K562 (cell line): Measurements from ENCODE around the gene CCDC85A. TPM values are rescaled to one million over a fixed set of nuclear protein-coding genes. Genes with fewer than 3 reads are reported as not detected.

Experiments used
- ATAC-seq: fragments of 200-7000 bp; cut with Tn5 transposase; 3 replicates; pipeline ENCODE4 v1.9.1; 2020; ENCODE audit warnings: moderate library complexity
- BruUV-seq: library from RNA; stranded (reverse); fragments of 400-500 nt; replicated peaks from 2 replicates; lab custom pipeline; 2021; lab: Mats Ljungman, UMichigan
- CTCF ChIA-PET: fragments of 300-600 bp; formaldehyde crosslinking; extraction: SDS; loops from one replicate; lab custom pipeline; 2021; ENCODE audit warnings: low intra/inter-chr PET ratio; lab: Yijun Ruan, JAX
- POLR2A ChIA-PET: fragments of 300-600, 350-650 bp; sonication (Branson Sonifier 250); formaldehyde crosslinking; extraction: SDS; loops from one replicate; lab custom pipeline; 2021; ENCODE audit warnings: antibody characterized with exemption, inconsistent platforms; lab: Yijun Ruan, JAX
- DNase-seq, 4 experiments: peaks; one replicate each; pipeline versions ENCODE4 v3.0.0 to v3.0.0-alpha.2; 2011 to 2018; ENCODE audit warnings: low spot score in 3 of 4, mixed read lengths in 3 of 4; ENCODE audit errors: extremely low read depth in 1 of 4
- FAIRE-seq: peaks from 2 replicates; lab custom pipeline; 2011; peaks lifted over from hg19 to GRCh38; lab: Jason Lieb, UNC
- H2AFZ ChIP-seq: 2 replicates; pipeline ENCODE4 v1.6.0; 2011; ENCODE audit warnings: low read depth, low read length, control low read depth, inconsistent platforms
- H3K27ac ChIP-seq: fragments of 200-600 bp; 3 replicates; pipeline ENCODE4 v1.8.0; 2011; ENCODE audit warnings: low read depth, mild to moderate bottlenecking, control low read depth, inconsistent platforms, low read length, moderate library complexity, mixed read lengths; ENCODE audit errors: extremely low read depth
- H3K27me3 ChIP-seq, 2 experiments: fragments of 300-600 bp in 1 of 2; 2 replicates in 1 of 2; 3 replicates in 1 of 2; pipeline versions ENCODE4 v1.6.0 to v1.8.0; 2011; ENCODE audit warnings: inconsistent platforms in 2 of 2, low read length in 2 of 2, mild to moderate bottlenecking in 1 of 2, mixed read lengths in 1 of 2, moderate library complexity in 1 of 2; ENCODE audit not compliant: control insufficient read depth in 2 of 2, insufficient read depth in 2 of 2
- H3K36me3 ChIP-seq: fragments of 300-600 bp; 3 replicates; pipeline ENCODE4 v1.8.0; 2011; ENCODE audit warnings: mild to moderate bottlenecking, low read length, inconsistent platforms; ENCODE audit not compliant: control insufficient read depth, insufficient read depth
- H3K4me1 ChIP-seq, 2 experiments: fragments of 200-600 bp in 1 of 2; replicated peaks in 1 of 2; 2 replicates in 1 of 2; 3 replicates in 1 of 2; pipeline versions ENCODE4 v1.5.1 to v1.8.0; 2011; ENCODE audit warnings: inconsistent platforms in 2 of 2, low read length in 2 of 2, mild to moderate bottlenecking in 1 of 2, mixed read lengths in 1 of 2, moderate library complexity in 1 of 2; ENCODE audit not compliant: control insufficient read depth in 2 of 2, insufficient read depth in 2 of 2
- H3K4me2 ChIP-seq: 2 replicates; pipeline ENCODE4 v1.6.1; 2011; ENCODE audit warnings: low read length, control low read depth, inconsistent platforms, mixed read lengths; ENCODE audit not compliant: insufficient read depth
- H3K4me3 ChIP-seq: fragments of 200-600 bp; sonication (generic), shearing (Covaris generic); 2 replicates; pipeline ENCODE4 v1.5.1; 2016; ENCODE audit warnings: control low read depth, inconsistent platforms
- H3K79me2 ChIP-seq: fragments of 200-600 bp; 3 replicates; pipeline ENCODE4 v1.8.0; 2011; ENCODE audit warnings: low read length, inconsistent platforms; ENCODE audit not compliant: control insufficient read depth, insufficient read depth
- H3K9ac ChIP-seq, 2 experiments: 2 replicates each; pipeline versions ENCODE4 v1.6.0 to v1.6.1; 2011; ENCODE audit warnings: low read depth in 2 of 2, low read length in 2 of 2, control low read depth in 1 of 2, inconsistent platforms in 1 of 2, mild to moderate bottlenecking in 1 of 2, mixed read lengths in 1 of 2; ENCODE audit not compliant: insufficient read depth in 1 of 2
- H3K9me1 ChIP-seq: one replicate; pipeline ENCODE4 v1.6.0; 2011; ENCODE audit warnings: inconsistent platforms, mild to moderate bottlenecking, low read length, moderate library complexity; ENCODE audit not compliant: control insufficient read depth, insufficient read depth
- H3K9me3 ChIP-seq: replicated peaks from 2 replicates; pipeline ENCODE4 v1.5.1; 2011; ENCODE audit warnings: low read depth, low read length, inconsistent platforms; ENCODE audit not compliant: control insufficient read depth, insufficient read depth
- H4K20me1 ChIP-seq: replicated peaks from 2 replicates; pipeline ENCODE4 v1.6.1; 2011; ENCODE audit warnings: low read length, inconsistent platforms, mixed read lengths; ENCODE audit not compliant: control insufficient read depth, insufficient read depth
- BDP1 ChIP-seq: IDR thresholded peaks from 3 replicates; pipeline ENCODE4 v1.6.1; 2011; ENCODE audit not compliant: insufficient read length, insufficient read depth
- BRCA1 ChIP-seq, 2 experiments: fragments of 450-650 bp in 1 of 2; sonication (generic) in 1 of 2; formaldehyde crosslinking in 1 of 2; IDR thresholded peaks; 2 replicates each; pipeline versions ENCODE4 v1.5.0 to v1.6.1; 2017 to 2020; ENCODE audit warnings: mild to moderate bottlenecking in 1 of 2, missing genetic modification reagents in 1 of 2
- CBFA2T3 ChIP-seq: fragments of 450-650 bp; IDR thresholded peaks from 2 replicates; pipeline ENCODE4 v1.6.1; 2017
- HNRNPH1 ChIP-seq: fragments of 200-400 bp; formaldehyde crosslinking; optimal IDR thresholded peaks from 2 replicates; pipeline ENCODE3; 2017; ENCODE audit warnings: low read depth, mild to moderate bottlenecking, low read length, moderate library complexity
- PCBP1 ChIP-seq: fragments of 200-400 bp; formaldehyde crosslinking; IDR thresholded peaks from 2 replicates; pipeline ENCODE4 v1.6.1; 2018; ENCODE audit warnings: mild to moderate bottlenecking, low read depth, low read length; ENCODE audit not compliant: poor library complexity, severe bottlenecking
- PYGO2 ChIP-seq: fragments of 450-650 bp; IDR thresholded peaks from 2 replicates; pipeline ENCODE4 v1.6.1; 2016; ENCODE audit warnings: mild to moderate bottlenecking, missing genetic modification characterization, moderate library complexity, missing compliant biosample characterization
- RHOXF2B ChIP-seq: fragments of 250-450 bp; sonication (Bioruptor Pico); conservative IDR thresholded peaks from 2 replicates; pipeline ENCODE4 v1.5.1; 2021
- TAF7 ChIP-seq: fragments of 450-650 bp; IDR thresholded peaks from 2 replicates; pipeline ENCODE4 v1.6.1; 2016; ENCODE audit warnings: missing genetic modification characterization, missing compliant biosample characterization
- TCF15 ChIP-seq: fragments of 250-450 bp; sonication (Bioruptor Pico); IDR thresholded peaks from 2 replicates; pipeline ENCODE4 v1.8.0; 2022; ENCODE audit warnings: moderate library complexity, mild to moderate bottlenecking, inconsistent platforms
- TFAP4 ChIP-seq: sonication (generic); formaldehyde crosslinking; IDR thresholded peaks from 2 replicates; pipeline ENCODE4 v1.8.0; 2022; ENCODE audit warnings: missing genetic modification reagents, mild to moderate bottlenecking, moderate library complexity, borderline replicate concordance
- ZFX ChIP-seq: sonication (generic); formaldehyde crosslinking; IDR thresholded peaks from 2 replicates; pipeline ENCODE4 v1.8.0; 2022; ENCODE audit warnings: mild to moderate bottlenecking, missing genetic modification reagents, moderate library complexity
- WGBS: fragments of 100-300 bp; shearing (Covaris generic); methylation state at CpG from one replicate; pipeline ENCODE4 v1.1.6; 2016; ENCODE audit warnings: low coverage, mixed read lengths; ENCODE audit not compliant: insufficient coverage; ENCODE audit errors: missing lambda C conversion rate; 5-methylcytosine and 5-hydroxymethylcytosine counted together
- in situ Hi-C: fragments of 300-500 bp; cut with MboI; formaldehyde crosslinking; loops from 4 replicates; pipeline ENCODE4 v1.15.0; 2018; ENCODE audit warnings: inconsistent platforms, mixed read lengths
- intact Hi-C: fragments of 100-400 bp; cut with micrococcal nuclease; formaldehyde crosslinking; loops from 2 replicates; pipeline ENCODE4 v1.14.2; 2022
- polyA plus RNA-seq, 8 experiments: library from polyadenylated mRNA; depleted of rRNA in 4 of 8; stranded (reverse) in 5 of 8; unstranded in 3 of 8; fragments of >200 nt; fragmentation: Nextera tagmentation in 2 of 8; fragmentation: Illumina TruSeq in 1 of 8; extraction: Ambion mirVana in 2 of 8; extraction: Trizol in 1 of 8; gene quantifications; 2 replicates each; pipeline versions ENCODE4 v1.2.1 to v1.2.3, GENCODE V29; 2011 to 2014; ENCODE audit warnings: inconsistent platforms in 1 of 8, missing spikeins in 1 of 8
- total RNA-seq, 7 experiments: library from RNA; depleted of rRNA in 6 of 7; stranded (reverse); fragments of >200 nt in 6 of 7; fragmentation: Illumina TruSeq in 2 of 7; extraction: Trizol in 2 of 7; gene quantifications; 2 replicates each; pipeline versions ENCODE4 v1.2.1 to v1.2.3, GENCODE V29; 2011 to 2021; ENCODE audit warnings: low replicate concordance in 1 of 7

Gene CCDC85A
- total and polyA plus RNA-seq, 9 of the 15 experiments (the other 6 are each of a cell fraction or from before 2014, with no cell fraction given) = 0.03 to 0.14 (median 0.10) TPM; not detected in 5

GRCh38 chr2:56151841-56152240 lies 31.9 kb upstream of the CCDC85A start:
- ATAC-seq (no peak), FAIRE-seq (no peak), DNase-seq (no peak)
- H3K9me1 ChIP-seq = no peaks in the 10 kb centered on the region
- H3K9ac ChIP-seq = no peak overlapping the region
- WGBS = 31% methylated on average over 2 of the region's 2 CpGs
- no TSS peak for BruUV-seq
- no peaks in the 10 kb centered on the region for H4K20me1 ChIP-seq
- H3K9me3 ChIP-seq = no peaks in the 10 kb centered on the region
- no peak overlapping the region for H3K27ac ChIP-seq
- CTCF ChIA-PET = no interaction called here
- intact Hi-C loops (no loop called here), in situ Hi-C loops (no loop called here)
- no peaks in the 10 kb centered on the region for H3K79me2 ChIP-seq
- TF ChIP-seq TFAP4 (no peak), TCF15 (CRISPR knock-in tag) (no peak), HNRNPH1 (no peak), TAF7 (tag) (no peak), PYGO2 (tag) (no peak), ZFX (CRISPR knock-in tag) (no peak), BDP1 (no peak), BRCA1 (IDR thresholded peaks at IDR 0.05) (no peak), BRCA1 (CRISPR knock-in tag; IDR thresholded peaks at IDR 0.05) (no peak), RHOXF2B (CRISPR knock-in tag) (no peak), CBFA2T3 (no peak), PCBP1 (no peak)
- H3K27me3 ChIP-seq = no peaks in the 10 kb centered on the region
- no peak overlapping the region for H3K4me3 ChIP-seq
- H3K36me3 ChIP-seq = no peaks in the 10 kb centered on the region
- no peak overlapping the region for H2AFZ ChIP-seq
- no peak overlapping the region for H3K4me2 ChIP-seq
- POLR2A ChIA-PET = no interaction called here
- peaks cover 0 to 8% of the 10 kb centered on the region in 2 experiments; a peak in 2 of 5 replicates for H3K4me1 ChIP-seq
